ENCODE results near the gene PICK1. TPM values are rescaled to one million over a fixed set of nuclear protein-coding genes. Genes with fewer than 3 reads are reported as not detected.

The PICK1 gene
- total and polyA plus RNA-seq, 2 of the 4 experiments (the other 2 are of a cell fraction) = 16.5 to 21.0 TPM

GRCh38 chr22:38112381-38112780 is 55.2 kb downstream of the PICK1 start:
- Histone ChIP-seq H3K4me1 (ENCODE audit: control insufficient read depth, insufficient read depth, low read length) (no peaks in the 10 kb centered on the region; the same call in 1 of the 2 replicates), H3K9ac (ENCODE audit: low read depth, low read length) (no peak overlapping the region), H3K79me1 (ENCODE audit: low read depth in 1 of 2, low read length in 2 of 2) (no peaks in the 10 kb centered on the region), H2AFZ (replicated peaks; ENCODE audit: low read length, poor library complexity) (no peak overlapping the region), H3K14ac (replicated peaks; ENCODE audit: low read depth, low read length) (no peak overlapping the region), H3K9me1 (ENCODE audit: insufficient read depth, low read length) (no peaks in the 10 kb centered on the region), H3K4me3 (ENCODE audit: insufficient read depth, low read depth, low read length) (no peak overlapping the region), H3K4ac (ENCODE audit: low read depth, low read length) (no peak overlapping the region), H3K56ac (ENCODE audit: extremely low read depth, insufficient read depth, low read length) (no peak overlapping the region), H4K8ac (ENCODE audit: low read depth in 2 of 2, low read length in 2 of 2) (no peak overlapping the region), H2BK5ac (ENCODE audit: low read depth, low read length, poor library complexity, severe bottlenecking) (no peak overlapping the region), H3K9me3 (ENCODE audit: control insufficient read depth, insufficient read depth, low read length) (no peaks in the 10 kb centered on the region), H3K23ac (ENCODE audit: low read depth, low read length) (no peak overlapping the region), H3K27me3 (ENCODE audit: control insufficient read depth, insufficient read depth, low read length) (peaks cover 2% of the 10 kb centered on the region; the same call in 1 of the 2 replicates), H3K4me2 (ENCODE audit: low read depth, low read length) (no peak overlapping the region), H2BK15ac (ENCODE audit: low read depth, low read length) (no peak overlapping the region), H2BK20ac (ENCODE audit: low read depth, low read length) (no peak overlapping the region), H2AK9ac (replicated peaks; ENCODE audit: low read depth, low read length, poor library complexity) (no peak overlapping the region), H4K20me1 (ENCODE audit: insufficient read depth, low read length) (no peaks in the 10 kb centered on the region), H4K5ac (ENCODE audit: low read depth, low read length) (no peak overlapping the region), H3K27ac (ENCODE audit: insufficient read depth, low read length) (no peak overlapping the region), H3K18ac (ENCODE audit: low read depth, low read length) (no peak overlapping the region), H2AK5ac (ENCODE audit: low read depth, low read length) (no peak overlapping the region), H2BK120ac (ENCODE audit: low read depth, low read length) (no peak overlapping the region), H3K36me3 (ENCODE audit: control insufficient read depth, insufficient read depth, low read length) (no peaks in the 10 kb centered on the region), H4K91ac (ENCODE audit: insufficient read depth, low read depth, low read length) (no peak overlapping the region)
- dilution Hi-C loops (cut with HindIII; ENCODE audit: low sequenced_read_pairs, unreplicated experiment) (no loop called here), intact Hi-C loops (cut with micrococcal nuclease) (no loop called here), in situ Hi-C loops (cut with MboI; ENCODE audit: low sequenced_read_pairs) (no loop called here)
- ChIA-PET CTCF (interaction anchor here (0.5 kb wide), 1 partner anchor 107 kb away, joined by 3 read pairs; no protein-coding TSS in a partner anchor), POLR2A (ENCODE audit: unreplicated experiment) (no interaction called here)
- no peak for TF ChIP-seq CEBPB (IDR thresholded peaks at IDR 0.05; ENCODE audit: low read depth, low read length)
- BruUV-seq (replicated peaks) = no TSS peak
- ATAC-seq (ENCODE audit: low read depth) = no peak
- WGBS, 2 experiments (ENCODE audit: extremely low coverage in 2 of 2, insufficient read length in 1 of 2) = no CpG with 5 or more reads among the region's 22 CpGs
- DNase-seq = no peak

All from IMR-90 (cell line).